GM21576 (cell line): ENCODE results near the gene KANK2.
"Not testable (repeated sequence)": the region's sequence is repeated elsewhere in the genome, so short reads cannot be mapped to it uniquely, and the experiment has no call there.

Experiments used
- ATAC-seq: cut with Tn5 transposase; IDR thresholded peaks from one replicate; pipeline ENCODE4 v1.9.1; 2021; ENCODE audit warnings: mild to moderate bottlenecking, moderate library complexity; ENCODE audit not compliant: unreplicated experiment

Gene KANK2

DNA sequence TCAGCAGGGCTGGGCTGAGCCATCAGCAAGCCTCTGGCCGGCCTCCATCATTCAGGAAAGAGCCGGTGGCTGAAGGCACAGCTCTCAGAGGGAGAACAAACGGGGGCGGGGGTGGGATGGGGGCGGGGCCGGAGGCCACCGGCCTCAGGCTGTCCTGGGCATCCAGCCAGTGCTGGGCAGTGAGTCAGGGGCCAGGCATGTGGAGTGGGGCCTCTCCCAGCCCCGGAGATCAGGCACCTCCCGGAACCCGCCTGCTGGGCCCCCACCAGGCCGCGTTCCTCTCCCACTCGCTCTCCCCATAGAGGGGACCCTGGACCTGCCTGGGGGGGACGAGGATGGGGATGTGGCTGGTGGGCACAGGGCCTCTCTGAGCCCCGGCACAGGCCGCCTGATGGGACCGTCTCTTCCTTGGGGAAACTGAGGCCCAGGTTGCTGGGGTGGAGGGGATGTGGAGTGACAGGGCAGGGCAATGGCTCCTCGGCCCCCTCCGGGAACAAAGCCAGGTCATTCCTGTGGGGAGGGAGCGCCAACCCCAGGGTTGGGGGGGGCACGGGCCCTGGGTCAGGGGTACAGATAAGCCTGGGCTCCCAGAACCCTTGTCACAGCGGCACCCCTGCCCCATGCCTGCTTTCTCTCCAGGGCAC is 54.7 kb downstream of the KANK2 start:
- no peak for ATAC-seq

DNA sequence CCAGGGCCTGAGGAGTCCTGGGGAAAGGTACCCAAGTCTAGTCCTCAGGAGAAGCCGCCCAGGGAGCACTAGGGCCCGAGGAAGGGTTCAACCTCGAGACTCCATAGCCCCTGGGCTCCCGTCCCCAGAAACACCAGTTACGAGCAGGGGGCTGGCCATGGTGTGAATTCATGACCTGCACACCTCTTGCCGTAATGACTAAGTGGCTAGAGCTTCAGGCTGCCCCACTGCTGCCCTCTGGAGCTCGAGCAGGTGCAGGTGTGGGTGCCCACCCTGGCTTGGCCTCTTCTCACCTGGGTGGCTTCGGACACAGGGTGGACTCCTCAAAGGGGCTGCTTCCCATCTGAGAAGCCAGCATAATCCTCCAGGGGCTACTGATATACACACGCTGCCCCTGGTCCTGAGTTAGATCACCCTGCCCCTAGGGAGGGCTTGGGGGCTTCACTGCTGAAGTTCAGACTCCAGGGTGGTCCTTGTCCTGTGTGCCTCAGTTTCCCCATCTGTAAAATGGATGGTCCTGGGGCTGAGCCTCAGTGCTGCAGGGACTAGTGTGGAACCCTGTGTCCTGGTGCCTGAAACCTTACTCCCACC is 55.3 kb downstream of the KANK2 start:
- no peak for ATAC-seq

DNA sequence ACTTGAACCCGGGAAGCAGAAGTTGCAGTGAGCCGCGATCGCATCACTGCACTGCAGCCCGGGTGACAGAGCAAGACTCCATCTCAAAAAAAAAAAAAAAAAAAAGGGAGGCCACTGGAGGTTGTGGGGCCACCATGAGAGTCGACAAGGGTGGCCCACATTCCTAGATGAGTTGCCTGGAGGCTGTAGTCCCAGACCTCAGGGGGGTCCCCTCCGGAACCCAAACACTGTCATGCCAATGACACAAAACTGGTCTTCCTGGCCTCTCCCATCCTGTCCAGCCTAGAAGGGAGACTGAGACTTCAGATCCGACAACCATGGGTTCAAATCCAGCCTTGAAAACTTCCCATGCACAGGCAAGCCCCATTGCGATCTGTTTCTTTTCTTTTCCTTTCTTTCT is 56.4 kb downstream of the KANK2 start:
- no peak for ATAC-seq

DNA sequence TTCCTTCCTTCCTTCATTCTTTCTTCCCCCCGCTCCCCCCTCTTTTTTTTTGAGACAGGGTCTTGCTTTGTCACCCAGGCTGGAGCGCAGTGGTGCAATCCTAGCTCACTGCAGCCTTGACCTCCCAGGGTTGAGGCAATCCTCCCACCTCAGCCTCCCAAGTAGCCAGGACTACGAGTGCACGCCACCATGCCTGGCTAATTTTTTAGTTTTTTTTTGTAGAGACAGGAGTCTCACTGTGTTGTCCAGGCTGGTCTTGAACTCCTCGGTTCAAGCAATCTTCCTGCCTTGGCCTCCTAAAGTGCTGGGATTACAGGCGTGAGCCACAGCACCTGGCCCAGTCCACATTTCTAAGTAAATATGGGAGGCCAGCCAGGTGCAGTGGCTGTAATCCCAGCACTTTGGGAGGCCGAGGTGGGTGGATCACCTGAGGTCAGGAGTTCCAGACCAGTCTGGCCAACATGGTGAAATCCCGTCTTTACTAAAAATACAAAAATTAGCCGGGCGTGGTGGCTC is 57.3 kb downstream of the KANK2 start:
- ATAC-seq: not testable (repeated sequence)

DNA sequence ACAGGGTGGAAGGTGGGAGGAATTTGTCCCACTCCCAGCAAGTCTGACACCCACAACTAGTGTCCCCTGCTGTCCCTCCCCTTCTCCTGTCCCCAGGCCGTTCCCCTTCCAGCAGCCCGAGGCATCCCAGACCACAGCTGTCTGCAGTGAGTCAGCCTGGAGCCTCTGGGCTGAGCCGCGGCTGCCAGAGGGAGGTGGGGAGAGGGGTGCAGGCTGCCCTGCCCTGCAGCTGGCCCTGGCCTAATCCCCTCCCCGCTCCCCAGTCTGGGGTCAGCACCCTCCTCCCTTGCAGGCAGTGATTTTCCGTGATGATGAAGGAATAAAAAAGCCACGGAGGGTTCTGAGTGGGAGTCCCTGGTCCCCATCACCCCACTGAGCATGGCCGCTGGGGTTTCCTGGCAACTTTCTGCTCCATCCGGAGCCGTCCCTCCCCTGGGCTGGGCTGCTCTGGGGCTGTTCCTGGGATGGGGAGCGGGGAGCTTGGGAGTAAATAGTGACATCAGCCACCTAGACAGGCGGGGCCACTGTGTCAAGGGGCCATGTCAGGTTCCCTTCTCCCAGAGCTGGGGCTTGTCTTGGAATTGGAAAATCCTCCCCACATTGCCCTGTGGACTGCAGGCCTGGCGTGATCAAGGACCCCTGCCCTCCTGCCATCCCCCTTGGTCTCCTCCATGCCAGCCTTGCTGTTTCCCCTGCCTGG is 58.6 kb downstream of the KANK2 start:
- no peak for ATAC-seq

DNA sequence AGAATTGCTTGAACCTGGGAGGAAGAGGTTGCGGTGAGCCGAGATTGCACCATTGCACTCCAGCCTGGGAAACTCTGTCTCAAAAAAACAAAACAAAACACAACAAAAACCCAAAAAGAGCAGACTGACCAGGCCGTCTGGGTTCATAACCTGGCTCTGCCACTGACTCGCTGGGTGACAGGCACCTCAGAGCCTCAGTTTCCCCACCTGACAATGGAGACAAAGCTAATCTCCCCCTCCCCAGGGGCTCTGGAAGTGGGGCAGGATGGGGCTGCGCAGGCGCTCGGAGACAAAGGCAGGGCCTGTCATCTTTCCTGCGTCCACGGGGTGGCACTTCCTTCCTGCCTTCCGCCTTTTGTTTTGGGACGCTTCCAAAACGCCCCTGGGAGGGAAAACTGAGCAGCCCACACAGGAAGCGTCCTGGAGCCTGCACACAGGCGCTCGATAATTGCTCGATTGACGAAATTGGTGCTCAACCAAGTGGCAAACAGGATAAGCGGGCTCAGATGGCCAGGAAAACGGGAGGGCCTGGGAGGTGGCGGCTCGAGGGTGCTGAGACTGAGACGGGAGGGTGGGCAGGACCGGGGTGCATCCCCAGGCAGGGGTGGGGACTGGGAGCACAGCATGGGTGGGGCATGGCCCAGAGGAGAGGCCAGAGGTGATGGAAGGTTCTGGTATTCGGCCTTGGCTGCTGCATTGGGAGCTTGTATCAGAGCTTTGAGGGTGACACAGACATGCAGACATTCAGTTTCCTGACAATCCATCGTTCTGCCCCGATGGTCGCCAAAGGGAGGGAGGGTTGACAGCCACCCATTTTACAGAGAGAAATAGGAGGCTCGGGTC is 59.6 kb downstream of the KANK2 start:
- no peak for ATAC-seq

DNA sequence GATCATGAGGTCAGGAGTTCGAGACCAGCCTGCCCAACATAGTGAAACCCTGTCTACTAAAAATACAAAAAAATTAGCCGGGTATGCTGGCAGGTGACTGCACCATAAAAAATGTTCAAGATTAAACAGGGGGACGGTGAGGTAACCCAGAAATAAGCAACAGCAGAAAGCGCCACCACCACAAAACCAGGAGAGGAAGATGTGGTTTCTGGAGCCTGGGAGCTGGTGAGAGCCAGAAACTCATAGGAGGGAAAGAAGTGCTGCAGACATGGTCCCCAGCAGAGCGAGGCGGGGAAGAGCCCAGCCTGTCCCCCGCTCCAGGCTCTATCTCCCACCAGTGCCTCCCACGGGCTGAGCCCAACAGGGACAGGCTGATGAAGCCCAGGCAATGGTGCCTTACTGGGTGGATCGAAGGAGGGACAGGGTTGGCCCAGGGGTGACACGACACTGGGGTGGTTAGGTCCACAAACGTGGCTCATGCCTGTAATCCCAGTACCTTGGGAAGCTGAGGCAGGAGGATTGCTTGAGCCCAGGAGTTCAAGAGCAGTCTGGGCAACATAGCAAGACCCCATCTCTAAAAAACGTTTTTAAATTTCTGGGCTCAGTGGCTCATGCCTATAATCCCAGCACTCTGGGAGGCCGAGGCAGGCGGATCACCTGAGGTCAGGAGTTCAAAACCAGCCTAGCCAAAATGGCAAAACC is 60.8 kb downstream of the KANK2 start:
- ATAC-seq: no peak

DNA sequence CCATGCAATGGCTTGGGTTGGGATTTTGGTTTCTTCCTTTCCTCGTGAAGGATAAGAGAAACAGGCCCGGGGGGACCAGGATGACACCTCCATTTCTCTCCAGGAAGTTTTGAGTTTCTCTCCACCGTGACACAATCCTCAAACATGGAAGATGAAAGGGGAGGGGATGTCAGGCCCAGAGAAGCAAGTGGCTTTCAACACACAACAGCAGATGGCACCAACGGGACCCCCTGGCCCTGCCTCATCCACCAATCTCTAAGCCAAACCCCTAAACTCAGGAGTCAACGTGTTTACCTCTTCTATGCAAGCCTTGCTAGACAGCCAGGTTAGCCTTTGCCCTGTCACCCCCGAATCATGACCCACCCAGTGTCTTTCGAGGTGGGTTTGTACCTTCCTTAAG is 65.9 kb downstream of the KANK2 start:
- no peak for ATAC-seq

DNA sequence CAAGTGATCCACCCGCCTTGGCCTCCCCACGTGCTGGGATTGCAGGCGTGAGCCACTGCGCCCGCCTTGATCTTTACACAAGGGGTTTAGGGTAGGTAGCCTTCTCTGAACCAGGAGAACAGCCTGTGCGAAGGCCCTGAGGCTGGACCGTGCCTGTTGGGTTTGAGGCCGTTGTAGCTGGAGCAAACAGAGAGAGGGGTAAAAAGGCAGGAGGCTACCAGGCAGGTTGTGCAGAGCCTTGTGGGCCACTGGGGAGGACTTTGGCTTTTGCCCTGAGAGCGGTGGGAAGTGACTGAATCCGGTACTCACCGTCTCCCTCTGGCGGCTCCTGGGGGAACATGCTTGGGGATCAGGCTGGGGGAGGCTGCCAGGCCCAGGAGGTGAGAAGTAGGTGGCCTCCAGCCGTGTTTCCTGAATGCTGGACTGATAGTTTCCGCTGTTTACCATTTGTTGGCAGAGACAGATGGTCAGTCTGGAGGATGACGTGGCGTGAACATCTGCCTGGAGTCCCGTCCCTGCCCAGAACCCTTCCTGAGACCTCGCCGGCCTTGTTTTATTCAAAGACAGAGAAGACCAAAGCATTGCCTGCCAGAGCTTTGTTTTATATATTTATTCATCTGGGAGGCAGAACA is 66.4 kb downstream of the KANK2 start:
- ATAC-seq: no peak

DNA sequence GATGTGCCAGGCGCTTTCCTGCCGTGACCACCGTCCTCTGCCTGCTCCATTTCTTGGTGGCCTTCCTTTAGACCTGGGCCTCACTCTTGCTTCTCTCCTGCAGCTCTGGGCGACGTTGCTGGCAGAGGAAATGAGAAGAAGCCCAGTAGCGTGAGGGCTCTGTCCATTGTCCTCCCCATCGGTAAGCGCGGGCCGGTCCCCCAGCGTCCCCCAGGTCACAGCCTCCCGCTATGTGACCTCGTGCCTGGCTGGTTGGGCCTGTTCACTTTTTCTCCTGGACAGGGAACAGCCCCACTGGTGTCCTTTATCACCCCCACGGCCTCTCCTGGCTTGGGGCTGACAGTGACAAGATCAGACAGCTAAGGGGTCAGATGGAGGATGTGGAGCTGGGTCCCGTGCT is 69.4 kb downstream of the KANK2 start:
- no peak for ATAC-seq

DNA sequence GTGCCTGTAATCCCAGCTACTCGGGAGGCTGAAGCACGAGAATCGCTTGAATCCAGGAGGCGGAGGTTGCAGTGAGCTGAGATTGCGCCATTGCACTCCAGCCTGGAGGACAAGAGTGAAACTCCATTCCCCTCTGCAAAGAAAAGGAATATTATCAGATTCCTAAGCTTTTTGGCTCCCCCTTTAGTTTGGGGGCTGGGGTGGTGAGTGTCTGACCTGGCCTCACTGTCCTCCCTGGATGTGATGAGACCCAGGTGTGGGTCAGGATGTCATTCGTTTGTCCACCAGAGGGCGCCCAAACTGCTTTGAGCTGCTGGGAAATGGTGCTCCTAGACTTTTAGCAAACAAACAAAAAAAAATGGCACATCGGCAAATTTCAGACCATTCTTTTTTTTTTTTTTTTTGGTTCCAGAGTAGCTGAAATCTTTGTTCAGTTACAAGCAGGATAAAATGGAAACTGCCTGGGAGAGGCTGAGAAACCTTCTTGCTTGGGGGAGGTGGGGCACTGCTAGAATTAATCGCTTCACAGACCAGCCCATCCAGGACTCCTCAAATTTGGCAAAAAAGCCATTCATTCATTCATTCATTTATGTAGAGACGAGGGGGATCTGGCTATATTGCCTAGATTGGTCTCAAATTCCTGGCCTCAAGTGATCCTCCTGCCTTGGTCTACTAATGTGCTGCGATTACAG is 71.2 kb downstream of the KANK2 start:
- no peak for ATAC-seq

DNA sequence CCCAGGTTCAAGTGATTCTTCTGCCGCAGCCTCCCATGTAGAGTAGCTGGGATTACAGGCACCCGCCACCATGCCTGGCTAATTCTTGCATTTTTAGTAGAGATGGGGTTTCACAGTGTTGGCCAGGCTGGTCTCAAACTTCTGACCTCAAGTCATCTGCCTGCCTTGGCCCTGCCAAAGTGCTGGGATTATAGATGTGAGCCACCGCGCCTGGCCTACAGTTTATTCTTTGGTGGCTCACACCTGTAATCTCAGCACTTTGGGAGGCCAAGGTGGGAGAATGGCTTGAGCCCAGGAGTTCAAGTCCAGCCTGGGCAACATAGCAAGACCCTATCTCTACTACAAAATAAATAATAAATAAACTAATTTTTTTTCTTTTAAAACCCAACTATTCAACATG is 73.2 kb downstream of the KANK2 start:
- not testable (repeated sequence) for ATAC-seq

DNA sequence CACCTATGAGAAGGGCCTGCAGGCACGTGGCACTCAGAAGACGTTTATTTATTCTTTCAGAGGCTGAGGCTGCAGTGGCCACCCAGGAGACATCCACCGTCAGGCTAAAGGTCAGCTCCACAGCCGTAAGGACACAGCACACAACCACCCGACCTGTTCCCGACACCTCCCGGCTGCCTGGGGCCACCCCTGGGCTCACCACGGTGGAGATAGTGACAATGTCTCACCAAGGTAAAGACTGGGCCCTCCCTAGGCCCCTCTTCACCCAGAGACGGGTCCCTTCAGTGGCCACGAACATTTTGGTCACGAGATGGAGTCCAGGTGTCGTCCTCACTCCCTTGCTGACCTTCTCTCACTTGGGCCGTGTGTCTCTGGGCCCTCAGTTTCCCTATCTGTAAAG is 74.2 kb downstream of the KANK2 start:
- ATAC-seq: no peak

DNA sequence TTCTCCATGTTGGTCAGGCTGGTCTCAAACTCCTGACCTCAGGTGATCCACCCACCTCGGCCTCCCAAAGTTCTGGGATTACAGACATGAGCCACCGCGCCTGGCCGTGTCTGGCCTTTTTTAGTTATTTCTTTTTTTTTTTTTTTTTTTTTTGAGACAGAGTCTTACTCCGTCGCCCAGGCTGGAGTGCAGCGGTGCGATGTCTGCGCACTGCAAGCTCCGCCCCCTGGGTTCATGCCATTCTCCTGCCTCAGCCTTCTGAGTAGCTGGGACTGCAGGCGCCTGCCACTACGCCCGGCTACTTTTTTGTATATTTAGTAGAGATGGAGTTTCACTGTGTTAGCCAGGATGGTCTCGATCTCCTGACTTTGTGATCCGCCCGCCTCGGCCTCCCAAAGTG is 75.4 kb downstream of the KANK2 start:
- ATAC-seq: not testable (repeated sequence)

DNA sequence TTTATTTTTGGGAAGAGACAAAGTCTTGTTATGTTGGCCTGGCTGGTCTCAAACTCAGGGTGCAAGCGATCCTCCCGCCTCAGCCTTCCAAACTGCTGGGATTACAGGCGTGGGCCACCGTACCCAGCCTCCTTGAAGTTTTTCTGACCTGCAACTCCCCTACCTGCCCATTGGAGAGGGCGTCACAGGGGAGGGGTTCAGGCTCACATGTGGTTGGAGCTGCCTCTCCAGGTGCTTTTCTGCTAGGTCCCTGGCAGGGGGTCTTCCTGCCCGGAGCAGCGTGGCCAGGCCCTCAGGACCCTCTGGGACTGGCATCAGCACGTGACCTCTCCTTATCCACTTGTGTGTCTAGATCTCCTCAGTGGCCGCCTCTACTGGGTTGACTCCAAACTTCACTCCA is 80.8 kb downstream of the KANK2 start:
- ATAC-seq: no peak

DNA sequence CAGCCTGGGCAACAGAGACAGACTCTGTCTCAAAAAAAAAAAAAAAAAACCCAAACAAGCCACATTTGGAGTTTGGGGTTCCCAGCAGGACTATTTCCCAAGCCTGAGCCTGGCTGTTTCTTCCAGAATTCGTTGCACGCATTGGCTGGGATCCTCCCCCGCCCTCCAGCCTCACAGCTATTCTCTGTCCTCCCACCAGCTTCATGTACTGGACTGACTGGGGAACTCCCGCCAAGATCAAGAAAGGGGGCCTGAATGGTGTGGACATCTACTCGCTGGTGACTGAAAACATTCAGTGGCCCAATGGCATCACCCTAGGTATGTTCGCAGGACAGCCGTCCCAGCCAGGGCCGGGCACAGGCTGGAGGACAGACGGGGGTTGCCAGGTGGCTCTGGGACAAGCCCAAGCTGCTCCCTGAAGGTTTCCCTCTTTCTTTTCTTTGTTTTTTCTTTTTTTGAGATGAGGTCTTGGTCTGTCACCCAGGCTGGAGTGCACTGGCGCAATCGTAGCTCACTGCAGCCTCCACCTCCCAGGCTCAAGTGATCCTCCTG is 81.4 kb downstream of the KANK2 start:
- ATAC-seq: no peak

DNA sequence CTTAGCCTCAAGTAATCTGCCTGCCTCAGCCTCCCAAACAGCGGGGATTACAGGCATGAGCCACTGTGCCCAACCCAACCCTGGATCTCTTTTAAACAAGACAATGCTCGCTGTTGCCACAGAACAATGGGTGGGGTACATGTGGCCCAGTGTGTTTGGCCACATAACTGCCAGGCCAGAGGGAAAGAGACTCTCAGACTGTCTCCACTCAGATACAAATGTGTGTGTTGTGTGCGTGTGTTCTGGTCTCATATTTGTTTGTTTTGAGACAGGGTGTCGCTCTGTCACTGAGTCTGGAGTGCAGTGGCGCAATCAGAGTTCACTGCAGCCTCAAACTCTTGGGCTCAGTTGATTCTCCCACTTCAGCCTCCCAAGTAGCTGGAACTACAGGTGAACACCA is 82.3 kb downstream of the KANK2 start:
- no peak for ATAC-seq
